Measurements from ENCODE around the gene SLCO2B1.

Gene SLCO2B1

DNA sequence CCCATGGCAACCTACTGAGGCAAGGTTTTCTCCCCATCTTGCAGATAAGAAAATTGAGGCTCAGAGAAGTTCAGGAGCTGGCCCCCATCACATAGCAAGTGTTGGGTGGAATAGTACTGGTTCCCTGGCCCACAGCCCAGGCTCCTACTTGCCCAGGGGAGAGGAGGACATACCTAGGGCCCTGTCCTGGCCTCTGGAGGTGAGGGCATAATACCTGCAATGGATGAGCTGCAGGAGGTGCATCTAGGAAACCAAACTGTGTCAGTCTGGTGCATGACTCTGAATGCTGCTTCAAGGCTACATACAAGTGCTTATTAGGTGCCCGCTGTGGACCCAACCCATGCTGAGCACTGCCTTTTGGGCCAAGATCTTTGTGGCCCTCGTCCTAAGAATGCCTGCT is 49.6 kb downstream of the SLCO2B1 start:
- no peak for TF ChIP-seq GATA2 (IDR thresholded peaks at IDR 0.05; ENCODE audit: low read depth, low read length)
- no peak for TF ChIP-seq GATA3 (IDR thresholded peaks at IDR 0.05; ENCODE audit: low read depth, low read length)

DNA sequence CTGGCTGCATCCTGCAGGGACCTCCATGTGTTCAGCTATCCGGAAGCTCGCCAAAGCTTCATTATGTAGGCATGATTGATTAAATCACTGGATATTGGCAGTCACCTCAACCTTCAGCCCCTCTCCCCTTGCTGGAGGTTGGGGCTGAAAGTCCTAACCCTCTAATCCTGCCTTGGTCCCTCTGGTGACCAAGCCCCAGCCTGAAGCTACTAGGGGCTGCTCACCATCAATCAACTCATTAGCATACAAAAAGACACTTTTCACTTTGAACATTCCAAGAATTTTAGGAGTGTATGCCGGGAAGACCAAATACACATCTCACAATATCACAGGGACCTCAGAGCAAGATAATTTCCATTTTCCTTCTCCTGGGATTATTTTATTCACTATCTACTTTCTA is 50.9 kb downstream of the SLCO2B1 start:
- no peak for TF ChIP-seq GATA3 (IDR thresholded peaks at IDR 0.05; ENCODE audit: low read depth, low read length)
- TF ChIP-seq GATA2 (IDR thresholded peaks at IDR 0.05; ENCODE audit: low read depth, low read length) = no peak

DNA sequence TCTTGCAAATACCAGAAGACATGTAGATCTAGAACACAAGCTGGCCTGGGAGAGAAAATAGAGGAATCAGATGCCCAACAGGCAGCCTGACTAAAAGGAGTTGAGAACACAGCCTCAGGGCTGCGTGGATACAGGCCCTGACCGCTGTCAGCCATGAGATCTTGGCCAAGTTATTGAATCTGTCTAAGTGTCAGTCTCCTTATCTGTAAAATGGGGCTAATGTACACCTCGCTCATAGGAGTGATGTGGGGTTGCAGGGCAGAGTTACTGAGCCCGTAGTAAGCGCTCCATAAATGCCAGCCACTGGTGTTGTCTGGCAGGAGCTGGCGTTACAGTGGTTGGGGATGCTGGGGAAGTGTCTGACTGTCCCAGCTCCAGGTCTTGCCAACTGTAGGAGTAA is 51.3 kb downstream of the SLCO2B1 start:
- TF ChIP-seq GATA2 (IDR thresholded peaks at IDR 0.05; ENCODE audit: low read depth, low read length) = no peak
- TF ChIP-seq GATA3 (IDR thresholded peaks at IDR 0.05; ENCODE audit: low read depth, low read length) = no peak

DNA sequence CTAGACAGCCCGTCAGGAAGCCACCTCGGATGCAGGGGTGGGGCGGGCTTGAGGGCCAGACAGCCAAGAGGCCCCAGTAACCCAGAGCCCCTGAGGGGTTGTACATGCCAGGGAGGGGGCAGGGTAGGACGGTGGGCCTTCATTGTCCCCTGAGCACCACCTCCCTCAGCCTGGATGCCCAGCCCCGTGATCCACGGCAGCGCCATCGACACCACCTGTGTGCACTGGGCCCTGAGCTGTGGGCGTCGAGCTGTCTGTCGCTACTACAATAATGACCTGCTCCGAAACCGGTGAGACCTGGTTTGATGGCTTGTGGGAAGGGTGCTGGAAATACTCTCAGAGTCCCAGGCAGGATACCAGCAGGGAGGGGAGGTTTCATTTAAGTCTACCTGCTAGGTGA is 52.2 kb downstream of the SLCO2B1 start:
- no peak for TF ChIP-seq GATA3 (IDR thresholded peaks at IDR 0.05; ENCODE audit: low read depth, low read length)
- TF ChIP-seq GATA2 (IDR thresholded peaks at IDR 0.05; ENCODE audit: low read depth, low read length) = no peak

DNA sequence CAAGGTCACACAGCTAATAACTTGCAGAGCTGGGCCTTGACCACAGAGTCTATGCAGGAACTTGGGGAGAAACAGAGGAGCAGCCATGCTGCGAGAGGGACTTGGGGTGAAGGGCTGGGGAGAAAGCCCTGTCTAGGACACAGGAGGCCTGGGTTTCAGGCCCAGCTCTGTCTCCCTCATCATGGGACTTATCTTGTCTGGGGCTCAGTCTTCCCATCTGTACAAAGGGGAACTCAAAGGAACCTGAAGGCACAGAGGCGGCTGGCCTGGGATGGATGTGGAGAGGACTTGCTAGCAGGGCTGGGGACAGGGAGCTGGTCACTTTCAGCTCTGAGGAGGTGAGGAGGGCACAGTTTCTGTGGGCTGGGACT is 52.7 kb downstream of the SLCO2B1 start:
- TF ChIP-seq GATA3 (IDR thresholded peaks at IDR 0.05; ENCODE audit: low read depth, low read length) = no peak

DNA sequence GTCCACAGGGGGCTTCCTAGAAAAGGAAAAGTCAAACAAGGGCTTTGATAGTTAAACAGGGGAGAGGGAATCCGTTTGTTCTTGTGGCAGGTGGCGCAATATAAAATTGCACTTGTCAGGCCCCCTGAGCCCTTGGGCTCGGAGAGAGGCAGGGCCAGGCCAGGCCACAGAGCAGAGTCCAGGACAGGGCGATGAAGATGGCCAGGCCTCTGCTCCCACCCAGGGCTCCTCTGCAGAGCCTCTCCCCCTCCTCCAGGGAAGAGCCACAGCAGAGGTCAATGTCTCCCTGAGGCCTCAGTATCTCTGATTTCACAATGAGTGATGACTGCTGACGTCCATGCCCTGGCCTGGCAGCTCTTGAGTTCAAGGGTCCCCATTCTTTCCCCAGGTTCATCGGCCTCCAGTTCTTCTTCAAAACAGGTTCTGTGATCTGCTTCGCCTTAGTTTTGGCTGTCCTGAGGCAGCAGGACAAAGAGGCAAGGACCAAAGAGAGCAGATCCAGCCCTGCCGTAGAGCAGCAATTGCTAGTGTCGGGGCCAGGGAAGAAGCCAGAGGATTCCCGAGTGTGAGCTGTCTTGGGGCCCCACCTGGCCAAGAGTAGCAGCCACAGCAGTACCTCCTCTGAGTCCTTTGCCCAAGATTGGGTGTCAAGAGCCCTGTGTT is 53.2 kb downstream of the SLCO2B1 start:
- TF ChIP-seq GATA2 (IDR thresholded peaks at IDR 0.05; ENCODE audit: low read depth, low read length) = no peak
- TF ChIP-seq GATA3 (IDR thresholded peaks at IDR 0.05; ENCODE audit: low read depth, low read length) = no peak

DNA sequence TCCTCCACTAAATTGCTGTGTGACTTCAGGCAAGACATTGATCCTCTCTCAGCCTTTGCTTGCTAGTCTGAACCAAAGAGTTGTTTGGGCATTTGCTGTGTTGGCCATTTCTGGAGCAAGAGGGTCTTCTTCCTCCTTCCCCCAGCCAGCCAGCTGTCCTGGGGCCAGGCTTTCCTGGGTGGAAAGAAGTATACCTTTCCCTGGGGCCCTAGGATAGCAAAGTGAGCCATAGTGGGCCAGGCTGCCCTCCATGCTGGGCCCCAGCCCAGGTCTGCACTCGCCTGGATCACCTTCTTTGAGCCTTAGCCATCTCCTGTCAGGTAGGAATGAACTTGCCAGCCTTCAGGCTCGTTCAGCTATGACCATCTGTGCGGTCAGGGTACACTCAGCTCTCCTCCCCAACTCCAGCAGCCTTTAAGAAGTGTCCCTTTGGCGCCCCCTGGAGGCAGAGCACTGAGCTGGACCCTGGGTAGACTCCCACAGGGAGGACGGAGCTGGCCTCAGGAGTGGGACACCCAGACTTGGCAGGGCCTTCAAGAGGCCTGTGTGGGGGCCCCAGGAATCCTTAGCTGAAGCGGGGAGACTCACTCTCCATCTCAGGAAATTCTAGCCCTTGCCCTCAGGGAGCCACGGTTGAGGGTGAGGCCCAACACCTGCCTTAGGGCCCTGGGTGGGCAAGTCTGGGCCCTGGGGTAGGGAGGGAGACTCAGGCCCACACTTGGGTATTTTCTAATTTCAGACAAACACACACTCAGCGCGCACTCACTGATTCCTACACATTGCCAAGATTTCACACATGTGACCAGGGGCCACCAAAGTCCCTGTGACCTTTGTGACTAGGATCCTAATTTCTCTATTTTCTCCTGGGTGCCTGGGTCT is 54.0 kb downstream of the SLCO2B1 start:
- no peak for TF ChIP-seq GATA2 (IDR thresholded peaks at IDR 0.05; ENCODE audit: low read depth, low read length)
- TF ChIP-seq GATA3 (IDR thresholded peaks at IDR 0.05; ENCODE audit: low read depth, low read length) = no peak

DNA sequence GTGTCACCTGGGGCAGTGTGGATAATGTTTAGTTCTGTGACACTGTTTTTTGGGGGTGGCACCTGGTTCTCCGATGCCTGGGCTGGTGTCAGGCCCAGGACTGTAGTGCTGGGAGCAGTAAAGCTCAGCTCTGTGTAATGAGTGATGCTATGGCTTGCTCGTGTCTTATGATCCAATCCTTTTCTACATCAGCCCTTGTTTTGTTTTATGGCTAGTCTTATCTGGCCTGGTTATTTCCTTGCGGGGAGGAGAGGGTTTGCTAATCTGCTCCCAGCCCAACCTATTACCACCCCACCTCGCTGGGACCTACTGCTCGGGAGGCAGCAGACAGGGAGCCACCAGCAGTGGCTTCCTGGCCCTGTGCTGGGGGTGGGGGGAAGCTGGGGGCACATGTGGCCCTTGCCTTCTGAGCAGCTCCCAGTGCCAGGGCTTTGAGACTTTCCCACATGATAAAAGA is 54.7 kb downstream of the SLCO2B1 start:
- TF ChIP-seq GATA3 (IDR thresholded peaks at IDR 0.05; ENCODE audit: low read depth, low read length) (no peak), GATA2 (IDR thresholded peaks at IDR 0.05; ENCODE audit: low read depth, low read length) (no peak)

DNA sequence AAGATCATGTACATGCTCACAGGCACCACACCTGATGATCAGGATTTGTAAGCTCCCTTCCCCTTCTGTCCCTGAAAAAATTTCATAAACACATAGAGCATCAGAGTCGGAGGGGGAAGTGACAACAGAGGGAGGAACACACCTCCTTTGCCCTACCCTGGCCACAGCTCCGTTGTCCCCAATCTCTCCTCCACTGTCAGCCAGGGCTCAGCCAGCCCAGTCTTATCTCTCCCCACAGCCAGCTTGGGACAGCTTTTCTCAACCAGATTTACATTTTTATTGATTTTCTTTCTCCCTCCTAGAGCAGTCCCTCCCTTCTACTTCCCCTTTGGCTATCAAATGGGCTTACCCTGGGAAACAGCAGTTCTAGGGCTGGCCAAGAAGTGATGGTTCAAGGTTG is 57.5 kb downstream of the SLCO2B1 start:
- no peak for TF ChIP-seq GATA2 (IDR thresholded peaks at IDR 0.05; ENCODE audit: low read depth, low read length)
- TF ChIP-seq GATA3 (IDR thresholded peaks at IDR 0.05; ENCODE audit: low read depth, low read length) = no peak

DNA sequence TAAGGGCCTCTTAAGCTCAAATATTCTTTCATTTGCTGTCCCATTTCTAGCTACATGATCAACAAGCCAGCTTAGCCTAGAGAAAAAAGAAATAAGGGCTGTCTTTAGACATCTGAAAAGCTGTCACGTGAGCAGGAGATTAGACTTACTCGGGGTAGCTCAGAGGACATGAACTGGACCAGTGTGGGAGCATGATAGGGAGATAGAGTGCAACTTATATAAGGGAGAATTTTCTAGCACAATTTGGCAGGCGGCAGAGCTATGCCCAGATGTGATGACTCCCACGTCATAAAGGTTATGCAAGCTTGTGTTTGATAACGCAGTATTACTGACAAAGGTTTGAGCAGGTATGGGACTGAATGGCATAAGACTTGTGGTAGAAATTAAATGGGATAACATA is 61.5 kb downstream of the SLCO2B1 start:
- TF ChIP-seq GATA2 (IDR thresholded peaks at IDR 0.05; ENCODE audit: low read depth, low read length) (no peak), GATA3 (IDR thresholded peaks at IDR 0.05; ENCODE audit: low read depth, low read length) (no peak)

DNA sequence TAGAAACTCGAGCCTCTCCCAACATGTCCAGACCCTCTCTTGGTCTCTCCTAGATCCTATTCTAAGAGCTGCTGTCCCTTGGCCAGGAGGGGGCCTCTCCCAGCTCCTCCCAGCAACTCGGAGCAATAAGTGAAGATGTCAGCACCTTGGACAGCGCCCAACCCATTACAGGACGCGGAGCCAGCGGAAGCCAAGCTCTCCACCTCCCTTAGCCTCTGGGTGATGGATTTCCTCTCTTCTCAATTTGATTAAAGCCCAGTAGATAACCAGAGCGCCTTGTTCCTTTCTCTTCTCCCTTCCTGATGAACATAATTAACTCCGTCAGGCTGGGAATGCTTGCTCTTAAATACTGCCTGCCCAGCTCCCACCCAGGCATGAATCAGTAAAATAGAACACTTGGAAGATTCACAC is 63.5 kb downstream of the SLCO2B1 start:
- no peak for TF ChIP-seq GATA2 (IDR thresholded peaks at IDR 0.05; ENCODE audit: low read depth, low read length)
- TF ChIP-seq GATA3 (IDR thresholded peaks at IDR 0.05; ENCODE audit: low read depth, low read length) = no peak

DNA sequence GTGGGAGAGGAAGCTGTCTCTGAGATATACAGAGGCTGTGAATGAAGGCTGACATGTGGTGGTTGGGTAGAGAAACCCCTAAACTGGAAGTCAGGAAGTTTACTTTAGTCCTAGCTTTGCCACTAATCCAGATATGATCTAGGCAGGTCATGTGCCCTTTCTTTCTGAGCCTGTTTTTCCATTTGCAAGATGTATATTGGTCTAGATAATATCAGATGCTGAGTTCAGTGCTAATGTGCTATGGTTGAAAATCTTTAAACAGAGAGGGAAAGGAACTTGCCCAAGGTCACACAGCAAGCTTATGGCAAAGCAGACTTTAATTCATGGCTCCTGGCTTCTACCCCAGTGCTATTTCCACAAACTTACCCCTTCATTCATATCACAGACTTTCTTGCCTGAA is 63.9 kb downstream of the SLCO2B1 start:
- TF ChIP-seq GATA2 (IDR thresholded peaks at IDR 0.05; ENCODE audit: low read depth, low read length) (peak; percentile 91), GATA3 (IDR thresholded peaks at IDR 0.05; ENCODE audit: low read depth, low read length) (peak; percentile 93)

DNA sequence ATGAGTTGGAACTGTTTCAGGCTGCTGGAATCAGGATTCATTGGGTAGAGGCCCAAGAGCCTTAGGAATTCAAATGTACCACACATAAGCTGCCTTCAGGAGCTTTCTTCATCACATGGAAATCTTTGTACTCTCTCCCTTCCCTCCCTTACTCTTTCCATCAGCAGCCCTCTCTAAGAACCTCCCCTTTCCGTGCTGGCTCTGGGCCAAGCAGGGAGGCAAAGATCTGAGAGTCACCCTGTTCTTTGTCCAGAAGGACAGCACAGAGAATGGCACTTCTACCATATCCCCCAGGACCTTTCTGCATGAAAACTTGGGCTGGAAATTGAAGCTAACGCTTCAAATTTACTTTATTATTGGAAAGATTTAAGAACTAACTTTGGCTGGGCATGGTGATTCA is 69.0 kb downstream of the SLCO2B1 start:
- no peak for TF ChIP-seq GATA3 (IDR thresholded peaks at IDR 0.05; ENCODE audit: low read depth, low read length)
- no peak for TF ChIP-seq GATA2 (IDR thresholded peaks at IDR 0.05; ENCODE audit: low read depth, low read length)

DNA sequence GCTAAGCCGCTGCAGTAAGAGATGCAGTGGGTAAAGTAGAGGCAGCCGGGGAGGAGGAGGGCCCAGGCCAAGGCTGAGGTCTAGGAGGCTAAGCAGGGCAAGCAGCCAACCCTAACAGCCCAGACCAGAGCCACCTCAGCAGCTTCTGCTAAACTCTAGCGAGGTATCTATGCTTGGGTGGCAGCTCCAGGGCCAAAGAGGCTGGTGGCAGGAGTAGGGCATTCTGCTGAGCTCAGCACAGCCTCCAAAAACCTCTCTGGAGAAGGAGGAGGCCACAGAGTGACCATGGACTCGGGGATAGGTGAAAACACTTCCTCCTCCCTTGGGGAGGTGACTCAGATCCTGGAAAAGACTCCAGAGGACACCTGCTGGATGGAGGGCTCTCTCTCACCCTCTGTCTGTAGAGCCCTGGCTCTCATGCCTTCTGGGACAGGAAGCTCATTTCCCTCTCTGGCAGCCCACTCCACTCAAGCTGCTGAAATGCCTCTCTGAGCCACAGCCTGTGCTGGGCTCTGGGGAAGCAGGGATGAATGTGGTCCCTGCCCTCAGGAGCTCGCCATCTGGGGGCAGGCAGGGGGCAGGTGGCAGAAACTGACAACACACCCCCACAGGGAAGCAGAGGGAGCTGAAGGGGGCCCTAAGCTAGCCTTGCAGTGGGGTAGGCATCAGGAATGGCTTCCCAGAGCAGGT is 73.2 kb downstream of the SLCO2B1 start:
- TF ChIP-seq GATA3 (IDR thresholded peaks at IDR 0.05; ENCODE audit: low read depth, low read length) = no peak

DNA sequence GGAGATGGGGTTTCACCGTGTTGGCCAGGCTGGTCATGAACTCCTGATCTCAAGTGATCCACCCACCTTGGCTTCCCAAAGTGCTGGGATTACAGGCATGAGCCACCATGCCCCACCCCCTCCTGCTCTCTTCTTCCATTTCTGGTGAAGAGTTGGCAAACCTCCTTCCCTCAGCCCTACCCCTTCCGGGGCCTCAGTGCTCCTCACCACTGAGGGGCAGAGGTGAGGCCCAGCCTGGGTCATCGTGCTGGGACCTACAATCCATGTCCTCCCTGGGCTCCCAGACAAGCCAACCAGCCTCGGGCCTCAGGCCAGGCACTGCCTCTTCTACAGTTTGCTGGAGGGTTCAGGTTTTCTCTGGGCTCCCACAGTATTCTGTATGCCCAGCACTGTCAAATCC is 74.9 kb downstream of the SLCO2B1 start:
- TF ChIP-seq GATA2 (IDR thresholded peaks at IDR 0.05; ENCODE audit: low read depth, low read length) = no peak
- no peak for TF ChIP-seq GATA3 (IDR thresholded peaks at IDR 0.05; ENCODE audit: low read depth, low read length)
